GM21825 (cell line): Measurements from ENCODE around the gene OR52H1.
A peak's percentile ranks its signal among the peaks of the same experiment; 100 is the strongest.
"Not testable (repeated sequence)": the region's sequence is repeated elsewhere in the genome, so short reads cannot be mapped to it uniquely, and the experiment has no call there.

ENCODE experiments used
- ATAC-seq: cut with Tn5 transposase; IDR thresholded peaks from one replicate; pipeline ENCODE4 v1.9.1; 2021; ENCODE audit warnings: mild to moderate bottlenecking, moderate library complexity; ENCODE audit not compliant: unreplicated experiment

Gene OR52H1

GRCh38 chr11:5548440-5548839, at the start of gene OR52H1:
Gene OR52H1 (minus strand): TSS chr11:5548540. CDS start chr11:5545505, 3,035 bp downstream.
- no peak for ATAC-seq

GRCh38 chr11:5597953-5598352, 49.6 kb upstream of the OR52H1 start:
- ATAC-seq: no peak

GRCh38 chr11:5596607-5597201, 48.4 kb upstream of the OR52H1 start, which contains the start of gene TRIM6:
Gene TRIM6 (plus strand): TSS chr11:5596637. CDS start chr11:5596898, 261 bp downstream.
- peak; percentile 42 for ATAC-seq

- no peak for ATAC-seq
Measured at GRCh38 chr11:5593146-5593545, 44.8 kb upstream of the OR52H1 start.

GRCh38 chr11:5592615-5593014, 44.3 kb upstream of the OR52H1 start:
- no peak for ATAC-seq

GRCh38 chr11:5591613-5592012, 43.3 kb upstream of the OR52H1 start:
- ATAC-seq: no peak

GRCh38 chr11:5589906-5590305, 41.6 kb upstream of the OR52H1 start:
- ATAC-seq: not testable (repeated sequence)

GRCh38 chr11:5584458-5584857, 36.1 kb upstream of the OR52H1 start:
- not testable (repeated sequence) for ATAC-seq

GRCh38 chr11:5581014-5581413, 32.7 kb upstream of the OR52H1 start:
- ATAC-seq: no peak

GRCh38 chr11:5580577-5580976, 32.2 kb upstream of the OR52H1 start, which contains the start of gene OR52B6:
Gene OR52B6 (plus strand): TSS chr11:5580877. CDS start chr11:5580877, 0 bp downstream.
- ATAC-seq: no peak

GRCh38 chr11:5577101-5577500, 28.8 kb upstream of the OR52H1 start:
- ATAC-seq: no peak

- ATAC-seq: no peak
Measured at GRCh38 chr11:5575152-5575551, 26.8 kb upstream of the OR52H1 start.

GRCh38 chr11:5574654-5575053, 26.3 kb upstream of the OR52H1 start:
- no peak for ATAC-seq

- no peak for ATAC-seq
Measured at GRCh38 chr11:5564259-5565019, 16.1 kb upstream of the OR52H1 start.

GRCh38 chr11:5557751-5558150, 9.4 kb upstream of the OR52H1 start:
- no peak for ATAC-seq

GRCh38 chr11:5556596-5557188, 8.4 kb upstream of the OR52H1 start:
- ATAC-seq: no peak

GRCh38 chr11:5553343-5553742, 5.0 kb upstream of the OR52H1 start:
- no peak for ATAC-seq

- ATAC-seq: no peak
Measured at GRCh38 chr11:5550440-5551095, 2.2 kb upstream of the OR52H1 start.

- ATAC-seq: peak; percentile 66
Measured at GRCh38 chr11:5547982-5548381, 358 bp downstream of the OR52H1 start.

- no peak for ATAC-seq
Measured at GRCh38 chr11:5546457-5546856, 1.9 kb downstream of the OR52H1 start.

- ATAC-seq: no peak
Measured at GRCh38 chr11:5541427-5541826, 6.9 kb downstream of the OR52H1 start.
